MG63 (cell line): Measurements from ENCODE around the gene BRMS1. TPM values are rescaled to one million over a fixed set of nuclear protein-coding genes. Genes with fewer than 3 reads are reported as not detected.
A peak's percentile ranks its signal among the peaks of the same experiment; 100 is the strongest.

Experiments used
- DNase-seq: peaks from one replicate; pipeline ENCODE4 v3.0.0-alpha.2; 2020
- H3K27me3 ChIP-seq: fragments of 250-450 bp; sonication (Bioruptor Pico); 2 replicates; pipeline ENCODE4 v1.5.1; 2020; ENCODE audit warnings: mild to moderate bottlenecking, moderate library complexity
- H3K36me3 ChIP-seq: fragments of 250-450 bp; sonication (Bioruptor Pico); 2 replicates; pipeline ENCODE4 v1.5.1; 2020; ENCODE audit warnings: mild to moderate bottlenecking, moderate library complexity
- H3K4me3 ChIP-seq: fragments of 250-450 bp; sonication (Bioruptor Pico); 2 replicates; pipeline ENCODE4 v1.5.1; 2020; ENCODE audit warnings: mild to moderate bottlenecking, moderate library complexity
- H3K9me3 ChIP-seq: fragments of 250-450 bp; sonication (Bioruptor Pico); 2 replicates; pipeline ENCODE4 v1.5.1; 2020; ENCODE audit warnings: mild to moderate bottlenecking, moderate library complexity
- total RNA-seq: library from RNA; depleted of rRNA; stranded (reverse); fragments of >200 nt; shearing (Covaris generic); gene quantifications from 2 replicates; pipeline ENCODE4 v1.2.3, GENCODE V29; 2014; ENCODE audit warnings: low replicate concordance

Gene BRMS1
- total RNA-seq, 1 experiment from 2014 or later: 119 TPM

DNA sequence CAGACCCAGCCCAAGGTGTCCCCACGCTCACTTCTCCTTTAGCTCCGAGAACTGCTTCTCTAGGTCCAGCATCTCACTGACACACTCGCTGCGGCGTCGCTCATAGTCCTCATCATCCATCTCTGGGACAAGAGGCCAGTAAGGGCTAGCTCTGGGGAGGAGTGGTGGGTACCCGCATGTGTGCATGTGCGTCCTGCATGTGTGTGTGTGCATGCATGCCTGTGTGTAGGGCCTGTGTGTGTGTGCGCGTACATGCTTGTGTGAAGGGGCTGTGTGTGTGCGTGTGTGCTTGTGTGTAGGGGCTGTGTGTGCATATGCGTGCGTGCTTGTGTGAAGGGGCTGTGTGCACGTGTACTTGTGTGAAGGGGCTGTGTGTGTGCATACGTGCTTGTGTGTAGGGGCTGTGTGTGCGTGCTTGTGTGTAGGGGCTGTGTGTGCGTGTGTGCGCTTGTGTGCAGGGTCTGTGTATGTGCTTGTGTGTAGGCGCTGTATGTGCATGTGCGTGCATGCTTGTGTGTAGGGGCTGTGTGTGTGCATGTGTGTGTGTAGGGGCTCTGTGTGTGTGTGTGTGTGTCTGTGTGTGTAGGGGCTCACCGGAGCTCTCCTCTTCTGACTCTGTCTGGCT is 3.3 kb downstream of the BRMS1 start:
- H3K36me3 ChIP-seq: peaks cover 56% of the 10 kb centered on the region
- no peaks in the 10 kb centered on the region for H3K9me3 ChIP-seq
- no peaks in the 10 kb centered on the region for H3K27me3 ChIP-seq
- H3K4me3 ChIP-seq: no peak overlapping the region
- no peak for DNase-seq

DNA sequence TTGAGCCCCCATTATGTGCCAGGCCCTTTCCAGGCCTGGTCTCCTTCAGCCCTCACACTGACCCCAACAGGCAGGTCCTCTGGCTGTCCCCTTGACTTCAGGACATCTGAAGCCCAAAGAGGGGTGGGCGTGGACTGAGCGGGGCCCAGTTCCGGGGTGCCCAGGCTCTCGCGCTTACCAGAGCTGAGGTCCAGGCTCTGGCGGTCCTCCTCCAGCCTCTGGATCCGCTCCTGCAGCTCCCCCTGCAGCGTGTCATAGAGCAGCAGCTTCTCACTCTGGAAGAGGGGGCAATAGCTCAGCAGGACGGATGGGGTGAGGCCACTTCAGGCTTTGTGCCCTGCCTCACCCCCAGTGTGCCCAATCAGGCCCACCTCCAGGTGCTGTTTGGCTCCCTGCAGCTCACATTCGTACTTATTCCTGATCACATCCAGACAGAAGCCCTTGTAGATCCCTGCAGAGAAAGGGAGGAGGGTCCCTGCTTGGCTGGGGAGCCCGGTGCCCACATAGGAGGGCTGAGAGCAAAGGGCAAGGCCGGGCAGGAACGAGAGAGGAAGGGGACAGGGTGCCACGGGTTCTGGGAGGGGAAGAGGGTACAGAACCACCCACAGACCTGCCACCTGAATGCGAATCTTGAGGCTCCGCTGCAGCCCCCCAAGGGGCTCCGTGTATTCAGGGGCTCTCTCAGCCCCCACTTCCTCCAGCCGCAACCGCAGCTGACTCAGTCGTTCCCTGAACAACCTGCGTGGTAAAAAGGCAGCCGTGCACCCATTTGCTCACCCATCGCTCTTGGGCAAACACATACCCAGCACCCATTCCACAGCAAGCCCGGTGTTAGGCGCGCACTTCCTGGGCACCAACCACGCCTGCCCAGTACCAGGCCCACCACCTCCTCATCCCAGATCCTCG is 4.1 kb downstream of the BRMS1 start:
- peaks cover 56% of the 10 kb centered on the region for H3K36me3 ChIP-seq
- H3K27me3 ChIP-seq: no peaks in the 10 kb centered on the region
- no peaks in the 10 kb centered on the region for H3K9me3 ChIP-seq
- DNase-seq: no peak
- H3K4me3 ChIP-seq: no peak overlapping the region

DNA sequence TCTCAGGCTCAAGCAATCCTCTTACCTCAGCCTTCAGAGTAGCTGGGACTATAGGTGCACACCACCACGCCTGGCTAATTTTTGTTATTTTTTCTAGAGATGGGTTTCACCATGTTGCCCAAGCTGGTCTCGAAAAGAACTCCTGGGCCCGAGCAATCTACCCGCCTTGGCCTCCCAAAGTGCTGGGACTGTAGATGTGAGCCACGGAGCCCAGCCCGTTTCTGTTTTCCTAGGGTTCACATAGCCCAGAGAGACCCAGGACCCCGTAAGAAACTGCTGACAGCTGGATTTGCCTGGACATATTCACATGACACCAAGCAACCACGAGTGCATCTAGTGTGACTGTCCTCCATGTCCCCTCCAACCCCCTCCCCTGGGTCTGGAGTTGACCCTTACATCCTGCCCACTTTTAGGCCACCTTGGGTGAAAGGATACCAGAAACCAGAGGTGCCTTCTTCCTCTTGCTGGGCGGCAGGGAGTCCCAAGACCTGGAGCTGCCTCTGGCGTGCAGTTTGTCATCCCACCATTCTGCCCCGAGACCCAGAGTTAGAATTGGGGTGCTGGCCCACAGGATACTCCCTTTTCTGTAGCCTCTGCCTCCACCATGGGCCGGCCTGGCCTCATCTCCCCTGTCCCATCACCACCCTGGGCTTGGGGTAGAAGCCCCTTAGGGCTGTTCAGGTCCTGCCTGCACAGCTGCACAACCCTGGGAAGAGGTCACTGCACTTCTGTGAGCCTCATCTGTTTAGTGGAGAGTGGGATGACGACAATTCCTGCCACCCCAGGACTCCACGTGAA is 5.0 kb downstream of the BRMS1 start:
- no peak for DNase-seq
- Histone ChIP-seq H3K36me3 (peaks cover 64% of the 10 kb centered on the region), H3K9me3 (no peaks in the 10 kb centered on the region), H3K27me3 (no peaks in the 10 kb centered on the region), H3K4me3 (no peak overlapping the region)

DNA sequence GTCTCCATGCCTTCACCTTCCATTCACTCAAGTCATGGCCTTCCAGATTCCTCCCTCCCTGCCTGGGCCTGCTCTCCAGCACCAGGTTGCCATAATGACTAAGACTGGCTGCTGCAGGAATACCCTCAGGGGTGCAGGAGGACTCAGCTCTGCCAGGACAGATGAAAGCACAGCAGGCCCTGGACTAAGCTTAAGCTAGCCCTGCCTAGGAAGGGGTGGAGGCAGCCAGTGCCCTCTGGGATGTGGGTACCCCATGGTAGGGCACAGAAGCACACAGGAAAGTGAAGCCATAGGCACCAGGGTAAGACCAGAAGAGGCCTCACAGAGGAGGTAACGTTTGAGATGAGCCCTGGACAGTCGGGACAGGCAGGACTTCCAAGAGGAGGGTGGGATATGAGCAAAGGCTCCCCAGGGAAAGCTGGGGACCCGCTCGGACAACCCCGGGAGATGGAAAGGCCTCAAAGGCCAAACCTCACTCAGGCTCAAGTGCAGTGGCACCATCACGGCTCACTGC is 5.7 kb downstream of the BRMS1 start:
- no peaks in the 10 kb centered on the region for H3K27me3 ChIP-seq
- no peak overlapping the region for H3K4me3 ChIP-seq
- peak; percentile 42 for DNase-seq
- H3K36me3 ChIP-seq: peaks cover 68% of the 10 kb centered on the region
- no peaks in the 10 kb centered on the region for H3K9me3 ChIP-seq

DNA sequence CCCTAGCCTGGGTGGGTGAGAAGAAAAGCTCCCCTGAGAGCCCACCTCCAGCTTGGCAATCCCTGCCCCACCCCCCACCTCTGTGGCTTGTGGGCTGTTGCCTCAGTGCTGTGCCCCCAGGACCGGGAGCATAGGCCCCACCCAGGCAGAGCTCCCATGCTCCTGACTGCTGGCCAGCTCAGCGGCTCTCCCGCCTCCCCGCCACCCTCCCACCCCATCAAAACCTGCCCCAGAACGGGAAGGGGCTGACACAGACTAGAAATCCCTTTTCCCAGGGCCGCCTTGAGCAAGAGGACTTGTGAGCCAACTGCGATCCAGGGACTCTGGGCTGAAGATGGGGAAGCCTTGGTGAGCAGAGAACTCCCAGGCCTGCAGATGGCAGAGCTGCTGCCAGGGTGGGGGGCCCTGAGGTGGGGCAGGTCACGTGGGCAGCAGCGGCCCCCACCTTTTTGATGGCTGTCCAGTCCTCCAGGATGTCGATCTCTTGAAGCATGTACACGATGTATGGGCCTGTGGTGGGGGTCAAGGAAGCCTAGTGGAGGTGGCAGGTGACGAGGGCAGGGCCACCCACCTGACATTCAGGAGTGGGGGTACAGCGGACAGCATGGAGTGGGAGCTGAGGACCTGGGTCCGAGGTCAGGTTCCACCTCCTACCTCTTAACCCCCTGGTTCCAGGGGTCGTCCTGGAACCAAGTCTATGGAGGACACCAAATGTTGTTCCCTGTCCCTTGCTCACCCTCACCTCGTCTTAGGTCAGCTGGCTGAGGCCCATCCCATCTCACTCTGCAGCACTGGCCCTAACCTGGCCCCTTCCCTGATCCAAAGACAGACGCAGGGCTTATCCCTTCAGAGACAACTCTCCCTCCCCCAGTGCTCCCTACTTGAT is 6.4 kb downstream of the BRMS1 start:
- DNase-seq: no peak
- H3K36me3 ChIP-seq: peaks cover 71% of the 10 kb centered on the region
- no peak overlapping the region for H3K4me3 ChIP-seq
- no peaks in the 10 kb centered on the region for H3K27me3 ChIP-seq
- H3K9me3 ChIP-seq: no peaks in the 10 kb centered on the region

DNA sequence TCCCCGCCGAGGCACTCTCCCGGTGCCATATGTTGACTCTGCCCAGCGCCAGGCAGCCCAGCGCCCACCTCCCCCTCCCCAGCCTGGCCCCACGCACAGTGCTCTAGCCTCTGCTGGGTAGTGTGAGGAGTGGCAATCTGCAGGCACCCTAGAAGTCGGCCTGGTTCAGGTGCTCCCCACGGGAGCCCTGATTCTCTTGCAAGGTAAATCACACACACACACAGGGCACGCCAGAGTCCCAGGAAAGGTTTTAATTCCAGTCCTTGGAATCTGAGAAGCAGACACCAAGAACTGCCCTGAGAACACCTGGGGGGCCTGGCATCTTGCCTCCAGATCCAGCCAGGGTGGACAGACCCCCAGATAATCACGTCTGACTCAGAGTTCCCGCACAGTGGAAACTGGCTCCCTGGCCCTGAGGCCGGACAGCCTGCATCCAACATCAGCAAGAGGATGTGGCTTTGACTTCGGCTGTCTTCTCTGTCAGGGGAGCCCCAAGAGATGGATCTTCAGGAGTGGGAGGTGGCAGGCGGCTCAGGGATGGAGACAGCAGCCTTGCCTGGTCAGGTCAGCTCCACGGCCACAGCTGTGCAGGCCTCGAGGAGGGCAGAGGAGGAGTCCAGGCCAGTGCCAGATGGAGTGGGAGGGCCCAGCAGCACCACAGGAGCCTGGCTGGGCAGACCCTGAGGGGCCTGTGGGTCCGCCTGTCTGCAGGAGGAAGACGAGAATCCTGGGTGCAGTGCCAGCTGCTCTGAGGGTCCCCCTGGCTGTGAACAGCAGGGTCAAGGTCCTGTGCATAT is 7.6 kb downstream of the BRMS1 start:
- H3K4me3 ChIP-seq: peak overlapping the region; percentile 84; the same call in 1 of the 2 replicates
- peak; percentile 43 for DNase-seq
- H3K27me3 ChIP-seq: no peaks in the 10 kb centered on the region
- H3K9me3 ChIP-seq: no peaks in the 10 kb centered on the region
- H3K36me3 ChIP-seq: peaks cover 77% of the 10 kb centered on the region

DNA sequence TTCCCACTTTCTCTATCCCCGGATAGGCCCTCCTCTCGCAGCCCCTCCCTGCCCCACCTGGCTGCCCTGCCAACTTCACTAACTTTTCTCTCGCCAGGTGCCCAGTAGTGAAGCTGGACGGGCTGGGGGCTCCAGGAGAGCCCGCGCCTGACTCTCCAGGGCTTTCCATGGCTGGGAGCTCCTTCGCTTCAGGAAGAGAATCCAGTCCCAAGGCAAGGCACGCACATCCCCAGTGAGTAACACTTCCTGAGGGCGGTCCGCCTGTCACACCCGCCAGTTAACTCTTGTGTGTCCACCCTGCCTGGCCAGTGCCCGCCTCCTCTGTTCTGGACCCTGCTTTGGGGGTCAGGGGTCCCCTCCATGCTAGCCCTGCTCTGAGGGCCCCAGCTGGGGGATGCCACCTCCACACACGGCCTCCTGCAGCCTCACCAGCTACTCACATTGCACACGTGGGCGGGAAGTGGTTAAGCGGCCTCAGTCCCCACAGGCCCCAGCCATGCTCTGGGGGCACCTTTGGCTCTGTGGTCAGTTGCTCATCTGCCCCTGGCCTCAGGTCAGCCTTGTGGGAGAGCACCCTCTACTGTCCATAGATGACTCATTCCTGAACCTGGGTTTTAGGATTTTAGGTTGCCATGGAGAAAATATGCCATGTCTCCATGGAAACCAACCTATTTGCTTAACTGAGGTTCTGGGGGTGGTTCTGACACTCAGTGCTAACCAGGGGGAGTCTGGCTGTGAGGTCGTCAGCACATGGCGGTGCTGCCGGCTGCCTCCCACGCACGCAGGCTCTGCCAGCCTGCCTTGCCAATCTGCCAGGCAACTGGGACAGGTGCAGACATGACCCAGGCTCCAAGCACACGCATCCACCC is 8.4 kb downstream of the BRMS1 start, which contains the start of gene RIN1:
Gene RIN1, minus strand, starts transcription at position 201 of the 869 bp plus-strand sequence. Its CDS starts 32 bp downstream, at position 169.
- peak within 1 kb of the TSS; percentile 84 for H3K4me3 ChIP-seq
- H3K36me3 ChIP-seq: peaks cover 77% of the 10 kb centered on the region
- peak; percentile 96 for DNase-seq
- H3K9me3 ChIP-seq: no peaks in the 10 kb centered on the region
- no peaks in the 10 kb centered on the region for H3K27me3 ChIP-seq

DNA sequence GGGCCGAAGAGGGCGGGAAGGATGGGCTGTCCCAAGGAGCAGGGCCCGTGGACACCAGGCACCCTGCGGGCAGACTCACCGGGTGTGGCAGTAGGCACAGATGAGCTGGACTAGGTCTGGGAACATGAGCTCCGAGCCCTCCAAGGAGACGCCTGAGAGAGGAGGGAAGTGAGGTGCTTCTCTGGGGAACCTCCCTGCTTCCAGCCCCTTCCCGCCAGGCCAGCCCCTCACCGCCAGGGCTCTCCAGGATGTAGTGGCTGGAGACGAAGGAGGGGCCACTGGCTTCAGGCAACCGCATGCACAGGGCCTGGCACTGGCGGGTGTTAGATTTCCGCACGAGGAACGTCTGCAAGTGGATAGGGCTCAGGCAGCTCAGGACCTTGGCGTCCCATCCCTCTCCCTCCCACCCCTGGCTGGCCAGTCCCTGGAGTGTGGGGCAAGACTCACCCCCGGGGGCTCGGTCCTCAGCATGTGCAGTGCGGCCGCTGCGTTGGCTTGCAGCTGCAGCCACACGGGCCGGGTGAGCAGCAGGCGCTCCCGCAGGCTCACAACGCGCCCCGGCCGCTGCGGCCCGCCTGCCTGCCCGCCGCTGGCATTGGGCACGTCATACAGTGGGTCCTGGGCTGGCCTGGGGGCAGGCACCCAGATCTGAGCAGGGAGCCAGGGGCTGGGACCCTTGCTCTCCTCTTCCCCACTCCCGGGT is 9.2 kb downstream of the BRMS1 start:
- H3K27me3 ChIP-seq: no peaks in the 10 kb centered on the region
- no peaks in the 10 kb centered on the region for H3K9me3 ChIP-seq
- peak overlapping the region; percentile 84 for H3K4me3 ChIP-seq
- DNase-seq: peak; percentile 67
- H3K36me3 ChIP-seq: peaks cover 72% of the 10 kb centered on the region

DNA sequence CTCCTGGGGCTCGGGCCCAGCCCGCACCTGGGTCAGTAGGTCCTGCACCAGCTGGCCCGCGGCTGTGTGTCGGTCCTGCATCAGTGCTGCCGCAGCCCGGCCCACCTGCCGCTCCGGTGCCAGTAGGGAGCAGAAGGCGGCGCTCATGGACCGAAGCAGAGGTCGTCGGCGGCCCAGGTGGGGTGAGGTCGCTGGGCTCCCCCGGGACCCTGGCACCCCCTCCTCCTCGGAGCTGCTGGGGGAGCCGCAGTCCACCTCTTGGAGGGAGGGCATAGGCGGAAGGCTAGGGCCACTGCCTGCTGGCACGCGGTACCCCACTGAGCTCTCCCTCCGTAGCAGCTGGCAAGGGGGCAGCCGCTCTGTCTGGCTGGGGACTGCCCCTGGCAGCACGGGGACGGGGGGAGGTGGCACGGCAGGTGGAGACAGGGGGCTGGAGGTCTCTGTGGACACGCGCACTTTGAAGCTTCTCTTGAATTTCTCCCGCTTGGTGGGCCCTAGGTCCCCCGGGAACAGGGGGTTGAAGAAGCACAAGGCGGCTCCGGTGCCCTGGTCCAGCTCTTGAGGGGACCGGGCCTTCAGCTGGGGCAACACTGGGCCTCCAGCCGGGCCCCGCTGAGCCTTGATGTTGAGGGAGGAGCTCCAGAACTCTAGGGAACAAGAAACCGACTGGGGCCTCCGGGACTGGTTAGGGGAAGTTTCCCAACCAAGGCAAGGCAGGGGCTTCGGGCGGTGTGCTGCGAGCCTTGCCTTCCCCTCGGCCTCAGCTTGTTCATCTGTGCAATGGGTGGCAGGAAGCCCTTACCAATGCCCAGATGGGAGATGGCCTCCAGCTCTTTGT is 10.1 kb downstream of the BRMS1 start:
- DNase-seq: no peak
- peaks cover 65% of the 10 kb centered on the region for H3K36me3 ChIP-seq

DNA sequence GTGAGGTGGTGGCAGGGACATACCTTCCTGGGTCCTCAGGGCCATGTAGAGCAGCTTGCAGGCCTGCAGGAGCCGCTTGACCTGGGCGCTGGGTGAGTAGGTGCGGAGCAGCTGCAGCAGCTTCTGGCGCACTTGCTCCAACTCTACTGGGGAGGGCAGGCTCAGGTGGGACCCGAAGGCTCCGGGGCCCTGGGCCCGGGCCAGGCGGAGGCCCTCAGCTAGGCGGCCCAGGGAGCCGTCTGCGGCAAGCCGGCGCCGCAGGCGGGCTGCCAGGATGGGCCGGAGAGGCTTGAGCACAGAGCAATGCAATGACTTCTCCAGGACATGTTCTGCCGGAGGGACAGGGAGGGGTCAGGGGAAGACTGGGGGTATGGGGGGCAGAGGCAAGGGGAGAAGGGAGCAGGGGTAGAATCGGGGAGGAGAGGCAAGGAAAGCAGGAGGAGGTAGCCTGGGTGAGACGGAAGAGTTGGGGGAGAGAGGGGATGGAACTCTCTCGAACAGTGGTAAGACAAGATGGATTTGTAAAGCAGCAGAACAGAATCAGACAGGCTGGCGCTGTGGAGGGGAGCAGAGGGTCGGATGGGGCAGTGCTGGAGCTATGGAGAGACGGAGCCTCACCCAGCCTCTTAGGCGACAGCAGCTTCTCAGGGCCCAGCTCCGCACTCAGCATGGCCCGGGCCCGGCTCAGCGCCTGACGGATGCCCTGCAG is 10.9 kb downstream of the BRMS1 start:
- Histone ChIP-seq H3K27me3 (no peaks in the 10 kb centered on the region), H3K4me3 (no peak overlapping the region), H3K36me3 (peaks cover 60% of the 10 kb centered on the region), H3K9me3 (no peaks in the 10 kb centered on the region)
- DNase-seq: no peak

More for the DNA sequence above, 10.1 kb downstream of the BRMS1 start:
- H3K4me3 ChIP-seq: peak overlapping the region; percentile 84
- no peaks in the 10 kb centered on the region for H3K9me3 ChIP-seq
- no peaks in the 10 kb centered on the region for H3K27me3 ChIP-seq

DNA sequence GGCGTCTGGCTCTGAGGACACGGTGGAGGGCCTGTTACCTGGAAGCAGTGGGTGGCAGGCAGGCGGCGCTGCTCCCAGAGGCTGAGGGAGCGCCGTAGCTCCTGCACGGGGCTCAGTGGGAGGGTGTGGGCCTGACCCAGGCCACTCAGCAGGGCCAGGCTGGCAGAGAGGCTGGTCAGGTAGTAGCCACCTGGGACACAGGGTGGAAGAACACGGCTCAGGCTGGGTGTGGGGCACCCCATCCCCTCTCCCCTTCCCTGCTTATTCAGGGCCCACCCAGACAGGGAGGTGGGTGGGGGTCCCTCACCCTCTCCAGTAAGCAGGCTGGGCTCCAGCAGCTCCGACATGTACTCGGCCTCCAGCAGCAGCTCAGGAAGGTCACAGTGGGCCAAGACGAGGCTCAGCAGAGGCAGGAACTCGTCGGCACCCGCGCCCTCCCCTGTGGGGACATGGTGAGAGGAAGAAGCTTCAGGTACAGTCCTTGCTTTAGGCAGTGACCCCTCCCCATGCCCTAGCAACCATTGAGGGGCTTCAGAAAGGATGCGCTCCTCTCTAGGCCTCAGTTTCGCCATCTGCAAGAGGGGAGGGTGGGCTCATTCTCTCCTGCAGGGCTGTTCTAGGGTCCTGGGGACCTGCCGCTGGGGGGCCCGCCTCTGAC is 11.6 kb downstream of the BRMS1 start:
- Histone ChIP-seq H3K9me3 (no peaks in the 10 kb centered on the region), H3K36me3 (peaks cover 53% of the 10 kb centered on the region), H3K4me3 (no peak overlapping the region), H3K27me3 (no peaks in the 10 kb centered on the region)
- no peak for DNase-seq
